ENCODE data around the gene FEM1A. TPM values are rescaled to one million over a fixed set of nuclear protein-coding genes. Genes with fewer than 3 reads are reported as not detected.

FEM1A gene
- total and polyA plus RNA-seq, 9 of the 15 experiments (the other 6 are each of a cell fraction or from before 2014, with no cell fraction given): 0.08 to 19.0 (median 6.8) TPM

DNA sequence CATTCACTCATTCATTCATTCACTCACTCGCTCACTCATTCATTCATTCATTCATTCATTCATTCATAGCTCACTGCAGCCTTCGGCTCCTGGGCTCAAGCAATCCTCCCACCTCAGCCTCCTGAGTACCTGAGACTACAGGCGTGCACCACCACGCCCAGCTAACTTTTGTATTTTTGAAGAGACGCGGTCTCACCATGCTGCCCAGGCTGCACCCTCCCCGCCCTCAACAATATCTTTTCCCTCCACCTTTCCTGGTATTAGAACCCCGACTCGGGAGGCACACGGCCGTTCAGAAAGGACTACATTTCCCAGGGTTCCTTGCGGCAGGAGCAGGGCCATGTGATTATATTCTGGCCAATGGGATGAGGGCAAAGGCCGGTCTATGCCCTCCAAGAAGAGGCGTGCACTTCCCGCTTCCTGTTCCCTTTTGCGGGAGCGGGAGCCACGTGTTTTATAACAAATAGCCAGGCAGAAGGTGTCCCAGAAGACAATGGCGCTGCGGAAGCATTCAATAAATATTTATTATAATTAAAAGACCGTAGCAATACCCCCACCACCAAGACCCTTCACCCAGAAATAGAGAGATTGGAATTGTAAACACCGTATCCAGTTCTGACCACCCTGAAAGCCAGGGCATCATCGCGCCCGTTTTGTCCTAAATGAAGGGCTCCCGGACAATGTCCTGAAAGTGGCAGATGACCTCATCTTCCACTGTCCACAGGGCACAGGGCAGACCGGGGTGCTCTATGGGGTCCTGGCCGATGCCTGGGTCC, 24.1 kb downstream of the FEM1A start (continued):
- TF ChIP-seq BRD9 (IDR thresholded peaks at IDR 0.05; ENCODE audit: low read depth, partially characterized antibody) (no peak), ZNF224 (CRISPR knock-in tag; IDR thresholded peaks at IDR 0.05) (no peak), POLR2AphosphoS2 (IDR thresholded peaks at IDR 0.05; ENCODE audit: low read length) (peak; percentile 96; the same call in 1 of the 2 replicates), HOXB6 (CRISPR knock-in tag; IDR thresholded peaks at IDR 0.05; ENCODE audit: borderline replicate concordance) (no peak), SIX5 (IDR thresholded peaks at IDR 0.05; ENCODE audit: borderline replicate concordance in 1 of 2, insufficient read depth in 1 of 2, low read depth in 1 of 2, low read length in 2 of 2) (peak; percentile 76 to 78), ZNF140 (CRISPR knock-in tag; IDR thresholded peaks at IDR 0.05) (no peak), ZKSCAN8 (CRISPR knock-in tag; IDR thresholded peaks at IDR 0.05) (no peak), RBM25 (IDR thresholded peaks at IDR 0.05; ENCODE audit: low read depth, low read length, severe bottlenecking) (no peak), HEY1 (CRISPR knock-in tag; IDR thresholded peaks at IDR 0.05; ENCODE audit: borderline replicate concordance) (no peak), PML (IDR thresholded peaks at IDR 0.05; ENCODE audit: low read length) (peak; percentile 12; the same call in 1 of the 2 replicates), ZSCAN32 (CRISPR knock-in tag; IDR thresholded peaks at IDR 0.05) (0 out of 2 replicates have a peak, but pooled peaks have one; percentile 5), GTF2F1 (IDR thresholded peaks at IDR 0.05; ENCODE audit: low read depth, low read length) (no peak), ZNF253 (CRISPR knock-in tag; conservative IDR thresholded peaks at IDR 0.05) (no peak), ARID2 (IDR thresholded peaks at IDR 0.05) (no peak), TGIF2 (CRISPR knock-in tag; IDR thresholded peaks at IDR 0.05) (no peak), GTF2E2 (tag; IDR thresholded peaks at IDR 0.05) (no peak), ZNF431 (CRISPR knock-in tag; IDR thresholded peaks at IDR 0.05) (no peak), SIRT6 (IDR thresholded peaks at IDR 0.05; ENCODE audit: low read depth, low read length) (no peak), TAF1 (IDR thresholded peaks at IDR 0.05; ENCODE audit: control insufficient read depth, extremely low read depth, insufficient read depth, low read length, severe bottlenecking) (peak; percentile 22), FOXK1 (CRISPR knock-in tag; IDR thresholded peaks at IDR 0.05; ENCODE audit: borderline replicate concordance) (0 out of 2 replicates have a peak, but pooled peaks have one; percentile 38), EHMT2 (IDR thresholded peaks at IDR 0.05) (no peak), POLR2AphosphoS5 (IDR thresholded peaks at IDR 0.05; ENCODE audit: control insufficient read depth, insufficient read depth, low read depth, low read length) (peak; percentile 53), TRIM24 (IDR thresholded peaks at IDR 0.05) (no peak; a peak in 1 of 4 replicates)
- TF ChIP-seq, protein P1, sequence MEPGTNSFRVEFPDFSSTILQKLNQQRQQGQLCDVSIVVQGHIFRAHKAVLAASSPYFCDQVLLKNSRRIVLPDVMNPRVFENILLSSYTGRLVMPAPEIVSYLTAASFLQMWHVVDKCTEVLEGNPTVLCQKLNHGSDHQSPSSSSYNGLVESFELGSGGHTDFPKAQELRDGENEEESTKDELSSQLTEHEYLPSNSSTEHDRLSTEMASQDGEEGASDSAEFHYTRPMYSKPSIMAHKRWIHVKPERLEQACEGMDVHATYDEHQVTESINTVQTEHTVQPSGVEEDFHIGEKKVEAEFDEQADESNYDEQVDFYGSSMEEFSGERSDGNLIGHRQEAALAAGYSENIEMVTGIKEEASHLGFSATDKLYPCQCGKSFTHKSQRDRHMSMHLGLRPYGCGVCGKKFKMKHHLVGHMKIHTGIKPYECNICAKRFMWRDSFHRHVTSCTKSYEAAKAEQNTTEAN (CRISPR knock-in tag; IDR thresholded peaks at IDR 0.05): no peak
- TF ChIP-seq, protein P2, sequence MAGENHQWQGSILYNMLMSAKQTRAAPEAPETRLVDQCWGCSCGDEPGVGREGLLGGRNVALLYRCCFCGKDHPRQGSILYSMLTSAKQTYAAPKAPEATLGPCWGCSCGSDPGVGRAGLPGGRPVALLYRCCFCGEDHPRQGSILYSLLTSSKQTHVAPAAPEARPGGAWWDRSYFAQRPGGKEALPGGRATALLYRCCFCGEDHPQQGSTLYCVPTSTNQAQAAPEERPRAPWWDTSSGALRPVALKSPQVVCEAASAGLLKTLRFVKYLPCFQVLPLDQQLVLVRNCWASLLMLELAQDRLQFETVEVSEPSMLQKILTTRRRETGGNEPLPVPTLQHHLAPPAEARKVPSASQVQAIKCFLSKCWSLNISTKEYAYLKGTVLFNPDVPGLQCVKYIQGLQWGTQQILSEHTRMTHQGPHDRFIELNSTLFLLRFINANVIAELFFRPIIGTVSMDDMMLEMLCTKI (IDR thresholded peaks at IDR 0.05; ENCODE audit: partially characterized antibody): no peak
- TF ChIP-seq, protein P3, sequence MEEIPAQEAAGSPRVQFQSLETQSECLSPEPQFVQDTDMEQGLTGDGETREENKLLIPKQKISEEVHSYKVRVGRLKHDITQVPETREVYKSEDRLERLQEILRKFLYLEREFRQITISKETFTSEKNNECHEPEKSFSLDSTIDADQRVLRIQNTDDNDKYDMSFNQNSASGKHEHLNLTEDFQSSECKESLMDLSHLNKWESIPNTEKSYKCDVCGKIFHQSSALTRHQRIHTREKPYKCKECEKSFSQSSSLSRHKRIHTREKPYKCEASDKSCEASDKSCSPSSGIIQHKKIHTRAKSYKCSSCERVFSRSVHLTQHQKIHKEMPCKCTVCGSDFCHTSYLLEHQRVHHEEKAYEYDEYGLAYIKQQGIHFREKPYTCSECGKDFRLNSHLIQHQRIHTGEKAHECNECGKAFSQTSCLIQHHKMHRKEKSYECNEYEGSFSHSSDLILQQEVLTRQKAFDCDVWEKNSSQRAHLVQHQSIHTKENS (CRISPR knock-in tag; IDR thresholded peaks at IDR 0.05): no peak
